WTC11 (cell line): ENCODE results near the gene FGFRL1. TPM values are rescaled to one million over a fixed set of nuclear protein-coding genes. Genes with fewer than 3 reads are reported as not detected.

ENCODE experiments used
- ATAC-seq: fragments of 200-7000 bp; cut with Tn5 transposase; 2 replicates; pipeline ENCODE4 v1.10.0; 2021; ENCODE audit warnings: mild to moderate bottlenecking, moderate library complexity
- CTCF ChIA-PET: fragments of 300-600 bp; sonication (Branson Sonifier 250); formaldehyde crosslinking; loops from one replicate; lab custom pipeline; 2021; ENCODE audit warnings: antibody characterized with exemption; lab: Charles Lee
- POLR2A ChIA-PET: fragments of 350-600 bp; sonication (Branson Sonifier 250); formaldehyde crosslinking; loops from one replicate; lab custom pipeline; 2021; ENCODE audit warnings: antibody characterized with exemption; lab: Charles Lee
- DNase-seq: peaks from one replicate; pipeline ENCODE4 v3.0.0; 2021; ENCODE audit warnings: low spot score
- H3K27ac Mint-ChIP-seq: 2 replicates; pipeline ENCODE4 v1.8.0; 2021; ENCODE audit warnings: mixed read lengths
- H3K27me3 Mint-ChIP-seq: 2 replicates; pipeline ENCODE4 v1.8.0; 2021; ENCODE audit warnings: low read depth, mild to moderate bottlenecking, moderate library complexity, mixed read lengths
- H3K36me3 Mint-ChIP-seq: 2 replicates; pipeline ENCODE4 v1.8.0; 2021; ENCODE audit warnings: mixed read lengths
- H3K4me1 Mint-ChIP-seq: 2 replicates; pipeline ENCODE4 v1.8.0; 2022; ENCODE audit warnings: mixed read lengths
- H3K4me3 Mint-ChIP-seq: 2 replicates; pipeline ENCODE4 v1.8.0; 2021; ENCODE audit warnings: mild to moderate bottlenecking, moderate library complexity, mixed read lengths
- H3K9me3 Mint-ChIP-seq: 2 replicates; pipeline ENCODE4 v1.8.0; 2021; ENCODE audit warnings: mixed read lengths
- AFF4 ChIP-seq: sonication (generic); formaldehyde crosslinking; IDR thresholded peaks from 2 replicates; pipeline ENCODE4 v1.8.1; 2023; ENCODE audit warnings: mild to moderate bottlenecking, missing genetic modification reagents, borderline replicate concordance
- ARID4B ChIP-seq: sonication (generic); formaldehyde crosslinking; IDR thresholded peaks from 2 replicates; pipeline ENCODE4 v1.8.0; 2023; ENCODE audit warnings: missing genetic modification reagents, mild to moderate bottlenecking, borderline replicate concordance
- ATF6 ChIP-seq: sonication (generic); formaldehyde crosslinking; IDR thresholded peaks from 2 replicates; pipeline ENCODE4 v1.8.1; 2023; ENCODE audit warnings: mild to moderate bottlenecking, missing genetic modification reagents
- CDX4 ChIP-seq: fragments of 250-450 bp; sonication (Bioruptor Pico); IDR thresholded peaks from 2 replicates; pipeline ENCODE4 v1.9.0; 2021; ENCODE audit warnings: moderate library complexity, mild to moderate bottlenecking, inconsistent platforms, borderline replicate concordance
- FOXK1 ChIP-seq: sonication (generic); formaldehyde crosslinking; IDR thresholded peaks from 2 replicates; pipeline ENCODE4 v1.8.0; 2022; ENCODE audit warnings: mild to moderate bottlenecking, moderate library complexity, missing genetic modification reagents
- FOXP1 ChIP-seq: sonication (generic); formaldehyde crosslinking; IDR thresholded peaks from 2 replicates; pipeline ENCODE4 v1.8.0; 2022; ENCODE audit warnings: missing genetic modification reagents, mild to moderate bottlenecking, moderate library complexity, borderline replicate concordance
- HMGA2 ChIP-seq: fragments of 250-450 bp; sonication (Bioruptor Pico); IDR thresholded peaks from 2 replicates; pipeline ENCODE4 v1.4.0; 2021; ENCODE audit warnings: mild to moderate bottlenecking, moderate library complexity
- NFATC4 ChIP-seq: fragments of 250-450 bp; sonication (Bioruptor Pico); IDR thresholded peaks from 2 replicates; pipeline ENCODE4 v1.9.0; 2021; ENCODE audit warnings: mild to moderate bottlenecking
- OVOL2 ChIP-seq: fragments of 250-450 bp; sonication (Bioruptor Pico); IDR thresholded peaks from 2 replicates; pipeline ENCODE4 v1.9.0; 2021; ENCODE audit warnings: mild to moderate bottlenecking, borderline replicate concordance
- PRRX2 ChIP-seq: fragments of 250-450 bp; sonication (Bioruptor Pico); IDR thresholded peaks from 2 replicates; pipeline ENCODE4 v1.8.0; 2021; ENCODE audit warnings: mild to moderate bottlenecking
- SOX15 ChIP-seq: fragments of 250-450 bp; sonication (Bioruptor Pico); IDR thresholded peaks from 2 replicates; pipeline ENCODE4 v1.9.0; 2021; ENCODE audit warnings: mild to moderate bottlenecking
- TEAD1 ChIP-seq: sonication (generic); formaldehyde crosslinking; IDR thresholded peaks from 2 replicates; pipeline ENCODE4 v1.8.0; 2022; ENCODE audit warnings: mild to moderate bottlenecking, missing genetic modification reagents
- ZBTB43 ChIP-seq: sonication (generic); formaldehyde crosslinking; IDR thresholded peaks from 2 replicates; pipeline ENCODE4 v1.8.1; 2023; ENCODE audit warnings: mild to moderate bottlenecking, missing genetic modification reagents
- ZNF425 ChIP-seq: fragments of 250-450 bp; sonication (Bioruptor Pico); conservative IDR thresholded peaks from 2 replicates; pipeline ENCODE4 v1.9.0; 2021; ENCODE audit warnings: mild to moderate bottlenecking
- ZNF532 ChIP-seq: fragments of 250-450 bp; sonication (Bioruptor Pico); IDR thresholded peaks from 2 replicates; pipeline ENCODE4 v1.9.0; 2021; ENCODE audit warnings: mild to moderate bottlenecking, borderline replicate concordance
- total RNA-seq: library from RNA; stranded (reverse); gene quantifications from 3 replicates; pipeline ENCODE4 v1.2.3, GENCODE V29; 2021

Gene FGFRL1
- total RNA-seq, 1 experiment from 2014 or later = 25.9 TPM

GRCh38 chr4:990746-991367 lies 20.6 kb upstream of the FGFRL1 start (continued):
- TF ChIP-seq ARID4B (CRISPR knock-in tag) (no peak), NFATC4 (CRISPR knock-in tag) (no peak), TEAD1 (CRISPR knock-in tag) (no peak), ATF6 (CRISPR knock-in tag) (no peak), HMGA2 (CRISPR knock-in tag) (no peak), ZBTB43 (no peak), AFF4 (CRISPR knock-in tag) (no peak), SOX15 (CRISPR knock-in tag) (no peak), OVOL2 (CRISPR knock-in tag) (no peak), PRRX2 (CRISPR knock-in tag) (no peak), FOXK1 (no peak)

- Mint-ChIP-seq H3K27ac (no peak overlapping the region), H3K36me3 (no peaks in the 10 kb centered on the region), H3K9me3 (no peaks in the 10 kb centered on the region), H3K4me3 (no peak overlapping the region), H3K4me1 (no peaks in the 10 kb centered on the region), H3K27me3 (peaks cover 16% of the 10 kb centered on the region)
- ATAC-seq (no peak), DNase-seq (no peak)
- CTCF ChIA-PET = no interaction called here
- POLR2A ChIA-PET = no interaction called here
- TF ChIP-seq OVOL2 (CRISPR knock-in tag) = no peak
- no peak for TF ChIP-seq ZNF425 (CRISPR knock-in tag)
- no peak for TF ChIP-seq CDX4
- no peak for TF ChIP-seq ZNF532
- TF ChIP-seq FOXP1 (CRISPR knock-in tag) = no peak
Observed at GRCh38 chr4:991451-992296, 19.8 kb upstream of the FGFRL1 start.
